Fibroblast of skin of abdomen (primary cell): Measurements from ENCODE around the gene CEP170B.

Experiments used
- DNase-seq: peaks from one replicate; pipeline ENCODE4 v3.0.0-alpha.2; 2013

CEP170B gene

DNA sequence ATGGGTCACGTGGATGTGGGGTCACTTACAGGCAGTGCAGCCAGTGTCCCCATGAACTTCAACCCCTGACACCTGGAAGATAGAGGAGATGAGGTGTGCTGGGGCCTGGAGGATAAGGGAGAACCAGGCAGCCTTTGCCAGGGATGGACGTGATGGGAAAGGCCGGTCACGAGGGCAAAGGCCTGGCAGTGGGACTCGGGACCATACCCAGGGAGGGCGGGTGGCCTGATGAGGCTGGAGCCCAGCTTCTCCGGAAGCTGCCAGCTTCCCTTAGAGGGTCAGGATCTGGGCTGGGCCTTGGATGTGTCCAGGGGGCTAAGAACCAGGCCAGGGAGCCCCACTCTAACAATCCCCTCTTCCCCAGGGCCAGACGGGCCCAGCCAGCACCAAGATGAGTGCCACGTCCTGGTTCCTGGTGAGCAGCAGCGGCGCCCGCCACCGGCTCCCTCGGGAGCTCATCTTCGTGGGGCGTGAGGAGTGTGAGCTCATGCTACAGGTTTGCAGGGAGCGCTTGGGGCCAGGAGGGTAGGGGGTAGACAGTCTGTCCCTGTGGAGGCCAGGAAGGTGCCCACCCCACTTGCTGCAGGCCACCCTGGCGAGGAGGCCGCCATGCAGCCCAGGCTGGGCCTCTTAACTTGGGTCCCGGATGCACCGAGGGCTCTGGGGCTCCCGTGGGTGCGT, 3.1 kb downstream of the CEP170B start:
- DNase-seq, result no peak

DNA sequence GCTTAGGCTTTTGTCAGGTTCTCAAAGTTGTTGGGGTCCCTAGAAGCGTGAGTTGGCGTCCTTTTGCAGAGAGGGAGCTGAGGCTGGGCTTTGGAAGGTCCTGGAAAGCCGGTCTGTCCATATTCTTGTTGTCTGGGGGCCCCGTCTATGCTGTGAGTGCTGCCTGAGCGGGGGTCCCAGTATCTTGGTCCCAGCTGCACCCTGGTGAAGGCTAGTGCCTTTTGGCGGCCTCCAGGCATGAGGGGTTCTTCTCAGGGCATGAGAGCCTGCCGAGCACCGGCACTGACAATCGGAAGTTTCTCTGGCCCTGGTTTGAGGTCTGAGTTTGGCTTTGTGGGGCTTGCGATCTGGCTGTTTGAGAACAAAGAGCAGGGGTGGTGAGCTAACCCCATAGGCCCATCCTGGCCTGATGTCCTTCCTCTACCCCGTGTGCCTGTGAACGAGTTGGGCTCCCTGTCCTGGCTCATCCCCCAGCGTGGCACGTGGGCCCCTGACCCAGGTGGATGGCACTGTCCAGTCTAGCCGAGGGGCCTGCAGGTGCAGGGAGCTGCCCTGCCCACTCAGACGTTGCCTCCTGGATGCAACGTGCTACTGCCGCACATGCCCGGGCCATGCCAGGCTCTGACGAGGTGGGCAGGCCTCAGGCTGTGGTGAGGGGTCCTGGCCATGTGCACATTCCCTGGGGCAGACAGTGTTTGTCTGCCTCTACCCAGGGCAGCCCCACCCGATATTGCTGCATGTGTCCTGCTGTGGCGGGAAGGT, 3.9 kb downstream of the CEP170B start:
- no peak for DNase-seq

DNA sequence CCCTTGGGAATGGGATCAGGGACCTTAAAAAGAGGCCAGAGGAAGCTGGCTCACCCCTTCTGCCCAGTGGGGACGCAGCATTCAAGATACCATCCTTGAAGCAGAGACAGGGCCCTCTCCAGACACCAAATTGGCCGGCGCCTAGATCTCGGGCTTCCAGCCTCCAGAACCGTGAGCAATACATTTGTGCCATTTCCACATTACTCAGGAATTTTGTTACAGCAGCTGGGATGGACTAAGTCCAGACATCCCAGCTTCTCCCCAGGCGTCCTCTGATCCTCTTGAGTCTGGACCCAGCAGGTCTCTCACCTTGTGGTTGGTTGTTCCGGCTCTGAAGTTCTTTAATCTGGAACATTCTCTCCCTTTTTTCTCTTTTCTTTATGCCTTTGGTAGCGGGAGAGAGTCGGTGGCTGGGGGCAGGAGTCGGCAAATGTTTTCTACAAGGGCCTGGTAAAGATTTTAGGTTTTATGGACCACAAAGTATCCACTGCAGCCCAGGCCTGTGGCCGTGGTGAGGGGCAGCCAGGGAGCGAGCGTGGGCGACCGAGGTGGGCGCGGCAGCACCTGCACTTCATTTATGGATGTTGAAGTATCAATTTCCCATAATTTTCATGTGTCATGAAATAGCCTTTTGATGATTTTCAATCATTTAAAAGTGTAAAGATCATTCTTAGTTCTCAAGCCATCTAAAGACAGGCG, 4.8 kb downstream of the CEP170B start:
- DNase-seq, result no peak

DNA sequence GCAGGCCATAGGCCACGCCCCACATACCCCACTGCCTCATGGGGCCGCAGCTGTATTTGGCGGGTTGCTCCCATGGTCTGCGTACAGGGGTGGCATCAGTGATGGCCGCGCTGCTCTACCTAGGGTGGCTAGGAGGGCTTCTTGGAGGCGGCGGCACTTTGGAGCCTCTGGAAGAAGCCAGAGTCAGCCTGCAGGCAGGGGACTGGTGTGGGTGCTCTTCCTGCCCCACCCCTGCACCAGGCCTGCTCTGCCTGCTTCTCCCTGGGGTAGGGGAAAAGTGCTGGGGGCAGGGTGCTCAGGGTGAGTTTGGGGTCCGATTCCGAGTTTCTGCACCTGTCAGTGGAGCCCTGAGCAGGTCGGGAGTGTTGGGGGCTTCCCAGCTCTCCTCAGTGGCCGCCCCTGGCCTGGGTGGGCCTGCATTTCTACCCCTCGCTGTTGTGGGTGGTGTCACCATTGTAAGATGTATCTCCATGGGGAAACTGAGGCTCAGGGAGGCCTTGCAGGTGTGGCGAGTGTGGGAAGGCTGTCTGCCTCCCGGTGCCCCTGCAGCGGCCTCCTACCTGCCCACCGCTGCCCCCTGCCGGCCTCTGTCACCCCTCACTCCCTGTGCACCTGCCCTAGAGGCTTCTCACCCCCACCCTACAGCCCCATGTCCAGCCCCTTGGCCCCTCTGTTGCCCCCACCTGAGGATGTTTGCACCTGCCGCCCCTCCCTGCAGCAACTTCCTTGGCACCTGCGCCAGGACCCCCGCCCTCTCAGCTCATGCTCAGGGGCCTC, 5.5 kb downstream of the CEP170B start:
- DNase-seq, result no peak

DNA sequence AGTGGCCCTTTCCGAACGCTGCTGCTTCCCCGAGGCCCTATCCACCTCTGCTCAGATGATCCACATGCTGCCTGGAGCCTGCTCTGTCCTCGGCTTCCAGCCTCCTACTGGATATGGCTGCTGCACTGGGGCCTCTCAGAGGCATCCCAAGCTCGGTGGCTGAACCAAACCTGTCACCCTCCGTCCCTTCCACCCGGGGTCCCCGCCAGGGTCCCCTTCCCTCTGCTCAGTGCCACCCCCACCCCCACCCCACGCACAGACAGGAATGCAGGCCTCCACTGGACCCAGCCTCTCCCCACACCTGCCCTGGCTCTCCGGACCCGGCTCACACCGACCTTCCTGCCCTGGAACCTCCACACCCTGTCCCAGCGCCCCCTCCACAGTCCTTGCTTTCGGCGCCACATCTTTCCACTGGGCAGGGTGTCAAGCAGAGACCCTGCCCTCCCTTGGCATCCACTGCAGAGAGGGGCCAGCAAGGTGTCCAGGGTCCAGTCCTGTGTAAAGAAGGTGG, 6.1 kb downstream of the CEP170B start:
- DNase-seq, result no peak

DNA sequence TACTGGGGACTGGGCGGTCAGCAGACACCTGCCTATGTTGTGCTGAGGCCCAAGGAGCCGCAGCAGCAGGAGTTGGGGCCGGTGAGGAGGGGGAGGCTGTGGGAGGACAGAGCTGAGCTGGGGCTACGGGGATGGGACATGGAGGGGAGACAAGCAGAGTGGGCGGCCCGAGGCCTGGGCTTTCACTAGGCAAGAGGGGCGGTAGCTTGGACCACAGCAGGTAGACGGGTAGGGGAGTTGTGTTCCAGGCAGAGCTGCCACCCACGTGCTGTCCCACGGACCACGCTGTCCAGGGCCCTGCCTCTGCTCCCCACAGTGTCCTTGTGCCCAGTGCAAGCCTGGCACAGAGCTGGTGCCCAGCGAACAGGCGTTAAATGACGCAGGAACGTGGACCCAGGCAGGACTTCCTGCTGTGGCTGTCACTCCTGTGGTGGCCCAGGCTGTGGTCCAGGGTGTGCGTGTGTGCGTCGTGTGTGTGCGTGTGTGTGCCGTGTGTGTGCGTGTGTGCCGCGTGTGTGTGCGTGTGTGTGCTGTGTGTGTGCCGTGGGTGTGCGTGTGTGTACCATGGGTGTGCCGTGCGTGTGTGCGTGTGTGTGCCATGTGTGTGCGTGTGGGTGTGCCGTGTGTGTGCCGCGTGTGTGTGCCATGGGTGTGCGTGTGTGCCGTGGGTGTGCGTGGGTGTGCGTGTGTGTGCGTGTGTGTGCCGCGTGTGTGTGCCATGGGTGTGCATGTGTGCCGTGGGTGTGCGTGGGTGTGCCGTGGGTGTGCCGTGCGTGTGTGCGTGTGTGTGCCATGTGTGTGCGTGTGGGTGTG, 6.8 kb downstream of the CEP170B start:
- DNase-seq, result no peak

DNA sequence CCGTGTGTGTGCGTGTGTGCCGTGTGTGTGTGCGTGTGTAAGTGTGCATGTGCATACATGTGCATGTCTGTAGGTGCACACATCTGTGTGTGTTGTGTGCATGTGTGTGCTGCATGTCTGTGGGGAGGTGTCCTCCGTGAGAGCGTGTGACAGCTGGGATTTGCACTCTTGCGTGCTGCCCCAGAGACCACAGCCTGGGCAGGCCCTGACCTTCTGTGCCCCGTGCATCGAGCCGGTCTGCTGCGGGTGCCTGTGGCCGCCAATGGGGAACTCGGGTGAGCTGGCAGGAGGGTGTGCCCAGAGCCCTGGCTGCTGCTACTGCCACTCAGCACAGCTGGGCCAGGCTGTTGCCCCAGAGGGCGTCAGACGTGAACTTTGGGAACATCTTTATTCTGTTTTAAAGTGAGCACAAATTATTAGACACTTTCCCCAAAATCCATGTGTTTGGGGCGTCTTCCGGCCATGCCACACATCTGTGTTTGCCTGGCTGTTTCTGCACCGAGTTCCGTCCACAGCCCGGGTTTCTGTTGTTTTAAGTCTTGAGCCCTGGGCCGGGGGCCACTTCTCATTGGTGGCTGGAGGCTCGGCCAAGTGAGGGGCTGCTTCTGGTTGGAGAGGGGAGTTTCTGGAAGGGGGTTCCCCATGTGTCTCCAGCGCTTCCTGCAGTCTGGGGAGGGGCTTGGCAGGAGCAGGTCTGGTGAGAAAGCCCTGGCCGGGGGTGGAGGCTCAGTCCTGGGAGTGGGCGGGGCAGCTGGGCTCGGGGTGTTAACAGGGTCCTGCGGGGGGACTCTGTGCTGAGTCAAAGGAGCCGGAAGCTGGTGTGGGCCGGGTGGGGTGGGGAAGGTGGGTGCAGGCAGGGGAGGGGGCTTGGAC, 7.6 kb downstream of the CEP170B start:
- DNase-seq, result no peak

DNA sequence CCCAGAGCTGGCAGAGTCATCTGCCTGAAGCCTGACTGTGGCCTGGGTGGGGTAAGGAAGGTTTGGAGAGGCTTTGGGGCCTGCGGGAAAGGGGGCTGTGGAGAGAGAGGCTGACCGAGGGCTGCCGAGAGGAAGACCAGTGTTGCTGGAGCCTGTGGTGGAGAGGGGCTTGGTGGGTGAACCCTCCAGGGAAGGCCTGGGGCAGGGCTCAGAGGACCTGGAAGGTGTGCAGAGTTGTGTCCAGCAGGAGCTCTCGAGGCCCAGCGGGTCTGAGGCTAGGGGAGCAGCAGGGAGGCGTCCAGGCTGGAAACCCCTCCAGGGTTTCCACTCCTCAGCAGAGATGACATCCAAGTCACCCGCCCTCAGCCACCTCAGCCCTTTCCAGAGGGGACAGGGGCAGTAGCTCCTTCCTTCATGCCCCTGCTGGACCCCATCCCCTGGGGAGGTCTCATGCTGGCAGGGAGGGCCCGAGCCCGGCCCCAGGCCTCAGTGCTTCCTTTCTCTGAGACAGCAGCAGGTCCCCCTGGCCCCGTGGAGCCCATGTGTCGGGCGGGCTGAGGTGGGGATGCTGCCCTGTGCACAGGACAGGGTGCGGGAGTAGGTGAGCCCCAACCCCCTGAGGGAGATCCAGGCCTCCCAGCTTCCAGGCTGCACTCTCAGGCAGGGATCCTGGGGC, 8.4 kb downstream of the CEP170B start:
- no peak for DNase-seq

DNA sequence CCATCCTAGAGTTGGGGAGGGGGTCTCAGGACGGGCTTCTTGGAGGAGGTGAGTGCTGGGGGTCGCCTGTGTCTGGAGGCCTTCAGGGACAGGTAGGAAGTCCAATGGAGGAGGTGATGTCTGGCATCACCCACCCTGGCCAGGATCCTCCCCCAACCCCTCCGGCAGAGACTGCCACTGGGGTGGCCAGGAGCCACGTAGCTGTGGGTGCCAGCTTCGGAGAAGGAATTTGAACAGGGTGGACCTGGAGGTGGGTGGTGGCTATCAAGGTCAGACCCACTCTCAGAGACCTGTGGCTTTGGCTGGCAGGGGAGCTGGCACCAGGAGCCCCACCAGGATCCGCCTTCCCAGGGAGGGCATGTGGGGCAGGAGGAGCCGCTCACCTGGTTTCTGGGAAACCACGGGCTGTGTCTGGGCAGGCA, 9.1 kb downstream of the CEP170B start:
- DNase-seq, result no peak

DNA sequence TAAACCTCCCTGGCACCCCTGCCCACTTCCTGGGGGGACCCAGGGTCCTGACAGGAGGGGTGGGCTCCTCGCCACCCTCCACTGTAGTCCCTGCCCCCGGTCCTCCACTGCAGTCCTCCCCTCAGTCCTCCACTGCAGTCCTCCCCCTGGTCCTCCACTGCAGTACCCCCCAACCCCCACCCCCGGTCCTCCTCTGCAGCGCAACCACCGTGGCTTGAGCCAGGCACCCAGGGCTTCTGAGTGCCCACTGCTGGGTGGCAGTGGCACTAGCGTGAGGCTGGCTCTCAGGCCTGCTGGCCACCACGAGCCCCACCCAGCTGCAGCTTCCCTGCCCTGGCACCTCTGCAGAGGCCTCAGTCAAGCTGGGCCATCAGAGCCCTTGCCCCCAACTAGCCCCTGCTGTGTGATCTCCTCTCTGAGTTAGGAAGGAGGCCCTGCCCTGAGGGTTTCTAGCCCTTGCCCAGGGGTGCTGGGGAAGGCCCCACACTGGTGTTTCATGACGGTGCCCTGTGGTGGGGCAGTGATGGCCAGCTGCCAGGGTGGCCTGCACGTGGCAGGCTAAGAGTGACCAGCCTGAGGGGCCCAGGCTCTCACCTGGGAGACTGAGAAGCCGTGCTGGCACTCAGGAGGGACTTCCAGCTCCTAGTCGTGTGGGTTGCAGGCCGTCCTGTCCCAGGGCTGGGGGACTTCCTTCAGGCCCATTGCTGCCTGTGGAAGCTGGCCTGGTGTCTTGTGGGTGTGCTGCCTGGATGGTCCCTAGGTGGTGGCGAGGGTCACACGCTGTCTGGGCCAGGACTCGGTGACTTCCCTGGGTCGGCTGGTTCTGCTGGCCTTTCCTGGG, 9.7 kb downstream of the CEP170B start:
- no peak for DNase-seq

DNA sequence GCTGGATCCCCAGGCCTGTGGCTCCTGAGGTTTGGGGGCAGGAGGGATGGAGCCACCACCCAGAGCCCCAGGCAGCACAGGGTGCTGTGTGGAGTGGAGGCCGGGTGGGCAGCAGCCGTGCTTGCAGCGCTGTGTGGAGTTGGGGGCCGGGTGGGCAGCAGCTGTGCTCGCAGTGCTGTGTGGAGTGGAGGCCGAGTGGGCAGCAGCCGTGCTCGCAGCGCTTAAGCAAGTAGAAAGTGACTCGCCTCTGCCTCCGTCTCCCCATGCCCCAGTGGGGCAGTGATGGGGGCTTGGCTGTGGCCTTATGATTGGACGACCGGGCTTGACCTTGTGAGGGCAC, 10.3 kb downstream of the CEP170B start:
- DNase-seq, result no peak

DNA sequence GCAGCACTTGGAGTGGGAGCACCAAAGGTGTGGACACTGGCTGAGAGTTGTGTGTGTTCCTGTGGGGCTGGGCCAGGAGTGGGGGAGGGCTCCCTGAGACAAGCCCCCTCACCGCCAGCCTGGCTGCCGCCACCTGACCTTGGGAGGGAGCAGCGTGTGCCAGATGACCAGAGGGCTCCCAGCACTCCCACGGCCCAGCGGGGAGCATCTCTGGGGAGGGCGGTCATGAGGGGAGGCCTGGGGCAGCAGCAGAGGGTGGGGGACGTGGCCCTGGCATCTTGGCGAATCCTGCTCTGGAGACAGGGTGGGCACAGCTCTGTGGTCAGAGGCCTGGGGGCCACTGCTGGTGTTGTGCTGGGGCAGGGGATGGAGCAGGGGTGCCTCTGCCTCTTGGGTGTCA, 10.7 kb downstream of the CEP170B start:
- DNase-seq, result no peak

DNA sequence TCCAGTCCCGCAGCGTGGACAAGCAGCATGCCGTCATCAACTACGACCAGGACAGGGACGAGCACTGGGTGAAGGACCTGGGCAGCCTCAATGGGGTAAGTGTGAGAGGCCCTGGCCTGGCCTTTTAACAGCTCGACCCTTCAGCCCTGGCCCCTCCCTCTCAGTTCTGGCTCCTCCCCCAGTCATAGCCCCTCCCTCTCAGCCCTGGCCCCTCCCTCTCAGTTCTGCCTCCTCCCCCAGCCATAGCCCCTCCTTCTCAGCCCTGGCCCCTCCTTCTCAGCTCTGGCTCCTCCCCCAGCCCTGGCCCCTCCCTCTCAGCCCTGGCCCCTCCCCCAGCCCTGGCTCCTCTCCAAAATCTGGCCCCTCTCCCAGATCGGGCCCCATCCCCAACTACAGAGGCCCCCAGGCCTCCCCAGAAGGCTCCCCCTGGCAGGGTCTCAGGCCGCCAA, 11.2 kb downstream of the CEP170B start:
- no peak for DNase-seq

DNA sequence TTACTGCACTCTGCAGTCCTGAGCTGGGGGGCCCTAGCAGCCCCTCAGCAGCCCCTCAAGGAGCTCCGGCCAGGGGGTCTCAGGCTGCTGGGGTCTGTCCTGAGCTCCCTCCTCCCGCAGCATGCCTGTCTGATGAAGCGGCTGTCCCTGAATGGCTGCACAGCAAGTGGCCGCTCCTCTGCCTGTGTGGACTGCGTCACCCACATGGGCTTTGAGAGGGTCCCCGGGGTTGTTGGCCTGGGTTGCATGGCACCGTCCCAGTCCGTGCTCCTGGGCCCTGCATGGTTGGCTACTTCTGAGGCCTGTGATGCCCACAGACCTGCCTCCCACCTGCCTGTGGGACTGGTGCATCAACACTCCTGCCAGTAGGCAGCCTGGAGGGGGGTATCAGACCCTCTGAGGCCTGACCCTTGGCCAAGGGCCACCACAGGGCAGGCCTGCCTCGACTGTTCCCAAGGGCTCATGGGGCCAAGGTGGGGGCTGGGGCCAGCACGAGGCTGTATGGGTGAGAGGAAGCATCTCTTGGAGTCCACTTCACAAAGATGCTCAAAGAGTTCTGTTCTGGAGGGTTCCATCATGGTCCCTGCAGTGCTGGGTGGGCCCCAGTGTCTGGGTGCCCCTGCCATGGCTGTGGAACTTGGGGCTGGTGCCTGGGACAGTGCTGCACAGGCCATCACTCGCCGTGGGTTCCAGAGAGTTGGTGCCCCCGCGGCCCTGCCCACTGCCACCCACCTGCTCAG, 12.2 kb downstream of the CEP170B start:
- DNase-seq, result no peak

DNA sequence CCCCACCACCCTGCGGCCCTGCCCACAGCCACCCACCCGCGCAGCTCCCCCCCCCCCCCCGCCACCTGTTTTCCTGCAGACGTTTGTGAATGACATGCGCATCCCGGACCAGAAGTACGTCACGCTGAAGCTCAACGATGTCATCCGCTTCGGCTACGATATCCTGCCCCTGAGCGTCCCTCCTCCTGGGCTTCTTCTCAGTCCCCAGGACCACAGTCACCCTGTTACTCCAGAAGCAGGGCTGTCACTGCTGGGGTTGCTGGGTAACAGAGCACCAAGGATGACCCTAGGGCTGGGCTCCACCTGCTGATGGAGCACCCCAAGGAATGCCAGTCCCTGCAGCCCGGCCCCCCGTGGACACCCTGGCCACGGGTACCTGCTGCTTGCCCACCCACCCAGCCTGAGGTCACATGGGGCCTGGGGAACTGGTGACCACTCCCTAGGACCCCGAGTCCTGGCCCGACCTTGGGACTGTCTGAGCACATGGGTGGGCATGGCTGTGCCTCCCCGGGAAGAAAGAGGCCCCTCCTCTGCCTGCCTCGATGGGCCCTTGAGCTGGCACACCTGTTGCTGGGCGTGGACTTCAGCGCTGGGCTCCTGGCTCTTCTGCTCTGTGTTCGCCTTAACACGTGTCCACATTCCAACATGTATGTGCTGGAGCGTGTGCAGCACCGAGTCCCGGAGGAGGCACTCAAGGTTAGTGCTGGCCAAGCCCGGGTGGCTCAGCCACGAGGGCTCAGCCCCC, 12.9 kb downstream of the CEP170B start:
- DNase-seq, result no peak

DNA sequence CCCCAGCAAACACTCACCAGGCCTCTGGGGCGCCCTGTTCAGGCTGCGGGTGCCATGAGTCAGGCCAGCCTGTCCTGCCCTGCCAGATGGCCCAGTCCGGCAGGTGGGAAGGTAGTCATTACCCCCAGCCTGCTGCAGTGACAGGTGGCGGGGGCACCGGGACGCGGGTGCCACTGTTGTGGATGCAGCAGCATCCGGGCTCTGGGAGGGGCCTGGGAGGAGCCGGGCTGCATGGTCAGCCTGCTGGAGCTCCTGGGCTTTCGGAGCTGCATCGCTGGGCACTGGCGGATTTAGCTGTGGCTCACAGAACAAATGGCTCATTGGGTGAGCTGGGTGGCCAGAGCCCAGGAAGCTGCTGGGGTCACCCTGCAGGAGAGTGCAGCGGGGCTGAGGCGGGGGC, 13.5 kb downstream of the CEP170B start:
- DNase-seq, result no peak

DNA sequence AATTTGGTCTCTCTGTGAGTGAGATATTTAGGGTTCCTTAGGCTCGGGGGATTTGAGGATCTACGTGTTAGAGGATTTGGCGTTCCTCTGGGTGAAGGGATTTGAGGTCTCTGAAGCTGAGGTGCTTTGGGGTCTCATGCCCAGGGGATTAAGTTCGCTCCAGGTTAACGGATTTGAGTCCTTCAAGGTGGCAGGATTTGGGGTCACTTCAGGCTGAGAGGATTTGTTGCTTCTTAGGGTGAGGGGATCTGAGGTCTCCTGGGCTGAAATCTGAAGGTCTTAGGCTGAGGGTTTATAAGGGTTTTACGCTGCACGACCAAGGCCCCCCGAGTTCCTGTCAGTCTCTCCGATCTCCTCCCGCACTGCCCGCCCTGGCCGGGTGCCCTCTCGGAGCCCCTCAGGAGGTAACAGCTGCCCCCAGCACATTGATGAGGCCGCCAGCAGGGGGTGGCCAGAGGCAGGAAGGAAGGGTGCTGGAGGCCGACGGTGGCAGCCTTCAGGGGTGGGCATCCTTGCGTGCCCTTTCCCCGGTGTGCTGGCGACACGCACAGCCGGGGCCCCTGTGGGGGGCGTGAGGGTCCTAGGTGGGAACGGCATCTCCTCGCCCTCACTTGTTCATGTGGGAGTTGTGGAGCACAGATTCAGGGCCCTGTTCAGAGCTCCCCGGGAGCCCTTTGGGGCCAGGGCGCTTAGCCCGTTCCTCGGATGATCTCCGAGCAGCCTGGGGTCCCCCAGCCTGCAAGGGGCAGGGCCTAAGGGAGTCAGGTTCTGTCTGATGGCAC, 14.3 kb downstream of the CEP170B start:
- DNase-seq, result no peak
